Measurements from ENCODE around the gene CLCA2. TPM values are rescaled to one million over a fixed set of nuclear protein-coding genes. Genes with fewer than 3 reads are reported as not detected.

Gene CLCA2
- total RNA-seq, 2 donors from 2014 or later: 2.7 to 2.8 TPM

GRCh38 chr1:86487131-86487810 lies 63.3 kb downstream of the CLCA2 start:
- WGBS: 75% methylated on average over 4 of the region's 4 CpGs
- H3K27ac ChIP-seq: no peak overlapping the region
- no peaks in the 10 kb centered on the region for H3K9me3 ChIP-seq
- intact Hi-C loops (cut with DNase I): no loop called here
- no peaks in the 10 kb centered on the region for H3K27me3 ChIP-seq (replicated peaks; ENCODE audit: insufficient read depth)
- no peaks in the 10 kb centered on the region for H3K4me1 ChIP-seq (replicated peaks)
- DNase-seq (ENCODE audit: low spot score): no peak
- TF ChIP-seq POLR2A (IDR thresholded peaks at IDR 0.05) (no peak), CTCF (IDR thresholded peaks at IDR 0.05) (no peak), POLR2AphosphoS5 (IDR thresholded peaks at IDR 0.05) (no peak)
- no peaks in the 10 kb centered on the region for H3K36me3 ChIP-seq
- H3K4me3 ChIP-seq: no peak overlapping the region

GRCh38 chr1:86487811-86488141 lies 63.8 kb downstream of the CLCA2 start:
- WGBS: 100% methylated on average over 4 of the region's 4 CpGs
- intact Hi-C loops (cut with DNase I): no loop called here
- Histone ChIP-seq H3K36me3 (no peaks in the 10 kb centered on the region), H3K9me3 (no peaks in the 10 kb centered on the region), H3K27me3 (replicated peaks; ENCODE audit: insufficient read depth) (no peaks in the 10 kb centered on the region), H3K4me3 (no peak overlapping the region), H3K4me1 (replicated peaks) (no peaks in the 10 kb centered on the region), H3K27ac (no peak overlapping the region)
- TF ChIP-seq POLR2A (IDR thresholded peaks at IDR 0.05): no peak
- TF ChIP-seq POLR2AphosphoS5 (IDR thresholded peaks at IDR 0.05): no peak
- TF ChIP-seq CTCF (IDR thresholded peaks at IDR 0.05): no peak
- DNase-seq (ENCODE audit: low spot score): no peak

GRCh38 chr1:86489242-86489878 lies 65.4 kb downstream of the CLCA2 start:
- DNase-seq (ENCODE audit: low spot score): no peak
- TF ChIP-seq CTCF (IDR thresholded peaks at IDR 0.05) (no peak), POLR2AphosphoS5 (IDR thresholded peaks at IDR 0.05) (no peak), POLR2A (IDR thresholded peaks at IDR 0.05) (no peak)
- H3K36me3 ChIP-seq: no peaks in the 10 kb centered on the region
- no peaks in the 10 kb centered on the region for H3K9me3 ChIP-seq
- WGBS: 61% methylated on average over 2 of the region's 2 CpGs
- intact Hi-C loops (cut with DNase I): no loop called here
- H3K27ac ChIP-seq: no peak overlapping the region
- H3K27me3 ChIP-seq (replicated peaks; ENCODE audit: insufficient read depth): no peaks in the 10 kb centered on the region
- no peak overlapping the region for H3K4me3 ChIP-seq
- no peaks in the 10 kb centered on the region for H3K4me1 ChIP-seq (replicated peaks)

DNA sequence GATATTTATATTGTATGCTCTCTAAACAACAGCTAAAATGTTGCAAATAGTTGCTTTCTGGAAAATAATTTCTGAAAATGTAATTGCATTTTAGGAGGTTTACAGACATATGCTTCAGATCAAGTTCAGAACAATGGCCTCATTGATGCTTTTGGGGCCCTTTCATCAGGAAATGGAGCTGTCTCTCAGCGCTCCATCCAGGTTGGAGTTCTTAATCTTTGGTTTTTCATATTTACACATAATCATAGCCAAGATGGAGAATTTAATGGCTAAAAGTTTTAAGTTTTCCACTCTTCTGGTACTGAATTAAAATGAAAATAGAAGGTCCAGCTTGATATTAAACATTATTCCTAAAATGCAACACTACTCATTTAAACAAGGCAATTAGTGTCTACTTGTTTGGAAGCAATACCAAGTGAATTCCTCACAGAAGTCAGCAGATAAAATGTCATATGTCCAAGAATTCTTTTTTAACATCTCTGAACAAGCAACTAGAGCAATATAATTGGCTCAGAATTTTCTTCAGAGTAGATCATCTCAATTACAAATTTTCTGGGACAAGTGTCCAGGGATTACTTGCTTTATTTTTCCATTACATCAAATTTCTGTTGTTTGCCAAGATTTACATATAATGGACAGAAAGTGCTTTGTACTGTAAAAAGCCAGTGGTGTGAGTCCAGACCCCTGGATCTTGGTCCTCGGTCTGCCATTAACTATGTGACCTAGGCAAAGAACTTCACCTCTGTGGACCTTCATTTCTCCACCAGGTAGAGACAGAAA lies 67.4 kb downstream of the CLCA2 start:
- Histone ChIP-seq H3K4me3 (no peak overlapping the region), H3K27ac (no peak overlapping the region), H3K4me1 (replicated peaks) (no peaks in the 10 kb centered on the region), H3K27me3 (replicated peaks; ENCODE audit: insufficient read depth) (no peaks in the 10 kb centered on the region), H3K9me3 (no peaks in the 10 kb centered on the region), H3K36me3 (no peaks in the 10 kb centered on the region)
- WGBS: 93% methylated on average over 2 of the region's 2 CpGs
- intact Hi-C loops (cut with DNase I): no loop called here
- TF ChIP-seq POLR2A (IDR thresholded peaks at IDR 0.05) (no peak), CTCF (IDR thresholded peaks at IDR 0.05) (no peak), POLR2AphosphoS5 (IDR thresholded peaks at IDR 0.05) (no peak)
- DNase-seq (ENCODE audit: low spot score): no peak
